KOPT-K1 (cell line): Measurements from ENCODE around the gene PLA2G2D.

Source experiments
- H3K27ac ChIP-seq: fragments of 200-600 bp; sonication (generic); 2 replicates; pipeline ENCODE4 v1.5.1; 2016; ENCODE audit warnings: antibody characterized with exemption, mild to moderate bottlenecking, low read depth, low read length; ENCODE audit not compliant: poor library complexity, severe bottlenecking
- H3K36me3 ChIP-seq: fragments of 200-600 bp; sonication (generic); 2 replicates; pipeline ENCODE4 v1.5.1; 2017; ENCODE audit warnings: antibody characterized with exemption, mild to moderate bottlenecking, low read length, moderate library complexity; ENCODE audit not compliant: insufficient read depth
- H3K9me3 ChIP-seq: fragments of 200-600 bp; sonication (generic); 2 replicates; pipeline ENCODE4 v1.5.1; 2017; ENCODE audit warnings: antibody characterized with exemption, low read length, mild to moderate bottlenecking; ENCODE audit not compliant: insufficient read depth, poor library complexity, severe bottlenecking

PLA2G2D gene

DNA sequence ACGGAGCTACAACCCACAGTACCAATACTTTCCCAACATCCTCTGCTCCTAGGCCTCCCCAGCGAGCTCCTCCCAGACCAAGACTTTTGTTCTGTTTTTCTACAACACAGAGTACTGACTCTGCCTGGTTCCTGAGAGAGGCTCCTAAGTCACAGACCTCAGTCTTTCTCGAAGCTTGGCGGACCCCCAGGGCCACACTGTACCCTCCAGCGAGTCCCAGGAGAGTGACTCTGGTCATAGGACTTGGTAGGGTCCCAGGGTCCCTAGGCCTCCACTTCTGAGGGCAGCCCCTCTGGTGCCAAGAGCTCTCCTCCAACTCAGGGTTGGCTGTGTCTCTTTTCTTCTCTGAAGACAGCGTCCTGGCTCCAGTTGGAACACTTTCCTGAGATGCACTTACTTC lies 28.7 kb downstream of the PLA2G2D start:
- no peaks in the 10 kb centered on the region for H3K9me3 ChIP-seq
- H3K36me3 ChIP-seq: no peaks in the 10 kb centered on the region
- H3K27ac ChIP-seq: no peak overlapping the region

DNA sequence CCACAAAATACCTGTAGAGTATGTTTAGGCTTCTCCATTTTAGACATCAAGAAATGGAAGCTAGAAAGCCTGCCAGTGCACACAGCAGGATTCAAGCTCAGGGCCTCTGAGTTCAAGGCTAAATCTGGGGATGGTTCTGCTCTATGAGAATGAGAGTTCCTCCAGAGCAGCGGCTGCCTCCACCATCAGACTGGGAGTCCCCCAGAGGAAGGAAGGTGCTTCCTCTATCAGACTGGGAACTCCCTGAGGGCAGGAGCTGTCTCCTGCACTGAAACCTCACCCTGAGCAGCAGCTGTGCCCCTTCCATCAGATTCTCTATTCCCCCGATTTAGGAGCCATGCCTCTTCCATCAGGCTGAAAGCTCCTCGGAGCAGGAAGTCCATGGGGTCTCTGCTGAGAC lies 29.2 kb downstream of the PLA2G2D start:
- H3K36me3 ChIP-seq: no peaks in the 10 kb centered on the region
- no peaks in the 10 kb centered on the region for H3K9me3 ChIP-seq
- no peak overlapping the region for H3K27ac ChIP-seq

DNA sequence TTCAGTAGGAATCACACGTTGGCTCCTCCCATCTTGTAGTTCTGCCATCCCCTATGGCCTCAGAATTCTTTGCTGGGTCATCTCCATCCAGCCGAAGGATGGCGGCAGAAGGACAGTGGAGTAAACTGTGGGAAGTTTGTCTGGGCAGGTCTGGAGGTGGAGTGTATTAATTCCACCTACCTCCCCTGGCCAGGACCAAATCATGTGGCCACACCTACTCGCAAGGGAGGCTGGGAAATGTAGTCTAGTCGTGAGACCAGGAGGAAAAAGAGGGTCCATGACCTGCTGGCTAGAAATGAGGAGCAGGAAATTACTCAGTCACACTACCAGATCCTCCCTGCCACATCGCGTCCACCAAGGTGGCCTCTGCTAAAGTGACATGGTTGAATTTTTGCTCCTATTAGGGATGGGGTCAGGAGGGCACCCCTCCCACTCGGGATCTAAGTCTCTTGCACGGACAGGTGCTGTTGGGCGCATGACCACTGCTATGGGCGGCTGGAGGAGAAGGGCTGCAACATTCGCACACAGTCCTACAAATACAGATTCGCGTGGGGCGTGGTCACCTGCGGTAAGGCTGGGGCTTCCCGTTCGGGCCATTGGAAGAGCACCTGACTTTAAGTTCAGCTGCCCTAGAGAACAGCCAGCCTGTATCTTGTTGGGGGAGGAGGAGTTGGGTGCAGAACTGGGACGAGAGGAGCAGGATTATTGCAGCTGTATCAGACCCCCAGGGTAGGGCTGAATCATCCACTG lies 29.8 kb downstream of the PLA2G2D start:
- Histone ChIP-seq H3K9me3 (no peaks in the 10 kb centered on the region), H3K36me3 (no peaks in the 10 kb centered on the region), H3K27ac (no peak overlapping the region)

DNA sequence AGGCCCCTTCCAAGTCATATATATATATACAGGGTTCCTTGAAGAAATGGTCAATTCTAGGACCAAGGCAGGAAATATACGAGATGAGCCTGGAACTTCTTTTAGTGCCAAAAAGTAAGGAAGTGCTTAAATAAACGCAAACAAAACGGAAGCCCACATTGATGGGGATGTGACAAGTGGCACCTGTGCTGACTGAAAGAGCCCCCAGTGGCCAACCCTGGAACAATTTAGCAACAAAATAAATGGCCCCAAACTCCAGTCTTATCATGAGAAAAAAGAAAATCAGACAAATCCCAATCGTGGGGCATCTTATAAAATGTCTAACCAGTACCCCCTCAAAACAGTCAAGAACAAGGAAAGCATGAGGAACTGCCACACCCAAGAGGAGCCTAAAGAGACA lies 31.7 kb downstream of the PLA2G2D start:
- Histone ChIP-seq H3K9me3 (no peaks in the 10 kb centered on the region), H3K27ac (no peak overlapping the region), H3K36me3 (no peaks in the 10 kb centered on the region)

DNA sequence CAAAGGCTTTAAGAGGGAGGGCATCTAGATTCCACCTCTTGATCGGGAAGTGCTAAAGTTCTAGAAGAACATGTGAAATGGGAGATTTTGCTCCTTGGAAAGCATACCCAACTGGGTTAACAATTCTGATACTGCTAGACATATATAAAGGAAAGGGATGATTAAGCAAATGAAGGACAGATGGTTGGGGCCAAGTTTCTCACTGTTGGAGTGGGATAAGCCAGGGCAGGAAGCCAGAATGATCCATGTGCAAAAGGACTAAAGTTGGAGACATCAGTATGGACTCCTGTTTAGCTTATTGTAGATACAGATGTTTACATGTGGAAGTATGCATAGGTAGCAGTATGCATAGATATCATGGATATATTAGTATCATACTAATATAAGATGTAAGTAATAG lies 32.5 kb downstream of the PLA2G2D start:
- H3K36me3 ChIP-seq: no peaks in the 10 kb centered on the region
- H3K9me3 ChIP-seq: no peaks in the 10 kb centered on the region
- no peak overlapping the region for H3K27ac ChIP-seq

DNA sequence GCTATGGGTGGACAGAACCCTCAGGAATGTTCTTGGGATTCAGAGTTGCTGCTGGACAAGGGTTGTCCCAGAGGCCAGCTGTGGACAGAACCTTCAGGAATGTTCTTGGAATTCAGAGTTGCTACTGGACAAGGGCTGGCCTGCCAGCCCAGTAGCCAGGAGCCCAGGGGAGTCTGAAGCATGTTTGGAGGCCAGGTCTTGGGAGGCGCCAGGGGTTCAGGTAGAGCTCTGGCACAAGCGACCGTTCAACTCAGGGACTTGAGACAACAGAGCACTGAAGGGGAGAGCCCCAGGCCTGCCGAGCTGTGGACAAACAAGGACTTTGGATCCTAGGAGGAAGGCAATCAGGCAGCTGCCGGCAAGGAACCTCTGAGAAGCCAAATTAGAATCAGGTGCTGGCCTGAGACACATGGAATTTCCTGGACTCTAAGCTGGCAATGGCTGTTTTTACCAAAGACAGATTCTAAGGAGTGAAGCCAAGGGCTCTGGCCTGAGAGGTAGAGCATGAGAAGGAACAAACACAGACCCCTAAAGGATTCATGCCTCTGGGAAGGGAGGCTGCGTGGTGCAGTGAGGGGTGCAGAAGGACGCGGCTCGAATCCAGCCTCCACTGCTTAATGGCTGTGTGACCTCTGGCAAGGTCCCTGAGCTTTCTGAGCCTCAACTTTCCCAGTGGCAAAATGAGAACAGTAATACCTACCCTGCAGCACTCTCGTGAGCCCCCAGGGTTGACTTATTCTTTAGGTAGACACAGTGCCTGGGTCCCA lies 36.0 kb downstream of the PLA2G2D start:
- Histone ChIP-seq H3K27ac (no peak overlapping the region), H3K9me3 (no peaks in the 10 kb centered on the region), H3K36me3 (no peaks in the 10 kb centered on the region)

DNA sequence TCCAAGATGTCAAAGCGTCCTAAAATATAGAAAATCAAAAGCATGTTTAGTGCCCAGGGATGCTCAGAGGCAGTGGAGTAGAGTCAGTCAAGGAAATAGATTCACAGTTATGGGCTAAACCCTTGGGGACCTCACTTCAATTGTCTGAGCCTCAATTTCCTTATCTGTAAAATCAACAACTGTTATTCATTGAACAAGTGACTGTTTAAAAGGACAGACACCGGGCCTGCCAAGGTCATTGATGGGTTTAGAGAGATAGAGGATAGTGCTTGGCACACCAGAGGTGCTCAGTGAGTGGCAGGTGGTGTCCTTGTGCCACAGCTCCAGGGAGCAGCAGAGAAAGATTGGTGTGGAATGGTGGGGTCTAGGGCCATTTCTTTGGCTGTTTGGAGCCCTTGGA lies 36.6 kb downstream of the PLA2G2D start:
- no peaks in the 10 kb centered on the region for H3K36me3 ChIP-seq
- H3K9me3 ChIP-seq: no peaks in the 10 kb centered on the region
- no peak overlapping the region for H3K27ac ChIP-seq

DNA sequence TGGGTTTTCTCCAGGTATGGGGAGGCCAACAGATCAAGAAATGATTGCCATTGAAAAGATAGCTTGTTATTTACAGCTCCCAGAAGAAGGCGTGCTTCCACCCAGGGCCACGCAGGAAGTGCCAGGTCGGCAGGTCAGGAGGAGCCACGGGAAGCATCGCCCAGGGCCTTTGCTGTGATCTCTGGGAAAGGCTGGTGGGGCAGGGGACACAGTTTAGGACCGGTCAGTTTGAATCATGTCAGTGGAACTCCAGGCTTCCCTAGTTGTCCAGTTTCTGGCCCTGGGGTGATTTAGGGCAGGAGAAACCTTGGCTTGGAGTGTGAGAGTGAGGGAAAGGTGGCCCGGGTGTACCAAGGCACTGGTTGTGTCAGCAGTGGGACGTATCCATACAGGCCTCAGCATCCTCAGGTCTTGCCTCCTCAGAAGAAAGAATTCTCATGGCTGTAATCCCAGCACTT lies 38.0 kb downstream of the PLA2G2D start:
- H3K36me3 ChIP-seq: no peaks in the 10 kb centered on the region
- H3K27ac ChIP-seq: no peak overlapping the region
- H3K9me3 ChIP-seq: no peaks in the 10 kb centered on the region

DNA sequence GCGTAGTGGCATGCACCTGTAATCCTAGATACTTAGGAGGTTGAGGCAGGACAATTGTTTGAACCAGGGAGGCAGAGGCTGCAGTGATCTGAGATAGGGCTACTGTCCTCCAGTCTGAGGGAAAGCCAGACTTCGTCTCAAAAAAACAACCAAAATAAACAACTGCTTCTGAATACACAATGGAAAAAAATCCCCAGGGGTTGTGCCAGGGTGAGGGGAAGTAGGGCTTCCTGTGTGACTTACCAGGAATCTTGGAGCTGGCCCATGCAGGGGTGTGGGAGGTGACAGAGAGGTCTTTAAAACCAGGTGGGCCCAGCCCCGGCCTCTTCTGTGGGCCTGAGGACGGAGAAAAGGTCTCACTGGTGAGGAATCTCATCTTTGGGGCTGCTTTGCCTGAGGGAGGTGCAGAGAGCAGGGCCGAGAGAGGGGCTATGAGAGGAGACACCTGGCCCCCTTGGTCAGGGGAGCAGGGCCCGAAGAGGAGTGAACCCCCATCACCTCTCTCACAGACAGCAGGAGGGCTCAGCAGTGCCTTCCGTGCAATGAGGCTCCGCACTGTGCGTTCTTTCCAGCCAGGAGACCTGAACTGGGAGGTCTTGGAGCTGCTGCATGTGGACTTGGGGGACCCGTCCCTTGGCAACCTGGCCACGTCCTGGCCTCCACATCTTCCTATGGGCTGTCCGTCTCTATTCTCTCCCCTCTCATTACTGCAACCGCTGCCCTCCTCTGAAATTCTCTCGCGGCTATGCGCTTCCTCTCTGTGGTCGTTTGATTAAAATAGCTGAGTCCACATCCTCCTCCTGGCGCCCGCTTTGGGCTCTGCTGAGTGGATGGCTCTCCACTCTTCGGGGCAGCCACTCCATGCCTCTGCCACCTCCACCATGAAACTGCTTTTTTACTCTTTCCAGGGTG lies 38.6 kb downstream of the PLA2G2D start:
- Histone ChIP-seq H3K27ac (no peak overlapping the region), H3K36me3 (no peaks in the 10 kb centered on the region), H3K9me3 (no peaks in the 10 kb centered on the region)

DNA sequence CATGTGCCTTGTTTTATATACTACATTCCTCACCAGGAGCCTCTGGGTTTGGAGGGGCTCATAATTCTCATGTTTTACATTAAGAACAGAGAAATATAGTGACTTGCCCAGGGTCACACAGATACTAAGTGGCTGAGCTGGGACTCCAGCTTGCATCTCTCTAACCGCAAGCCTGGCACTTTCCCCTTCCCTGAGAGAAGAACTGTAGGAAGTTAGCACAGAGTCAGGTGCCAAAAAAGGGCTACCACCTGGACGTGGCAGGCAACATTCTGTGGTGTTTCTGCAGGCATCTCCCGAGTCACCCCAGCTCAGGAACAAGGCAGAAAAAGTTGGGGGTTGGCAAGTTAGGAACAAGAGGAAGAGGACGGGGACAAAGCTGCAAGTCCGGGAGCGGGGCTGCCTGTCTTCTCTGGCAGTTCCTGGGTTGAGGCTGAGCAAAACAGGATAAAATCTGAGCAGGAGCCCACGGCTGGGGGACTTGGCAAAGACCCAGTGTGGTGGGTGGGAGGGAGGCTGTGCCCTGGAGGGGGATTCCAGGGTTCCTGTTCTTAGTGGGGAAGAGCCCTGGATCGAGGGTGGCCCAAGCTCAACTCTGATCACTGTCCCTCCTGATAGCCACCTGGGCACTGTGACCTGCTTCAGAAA lies 39.6 kb downstream of the PLA2G2D start:
- Histone ChIP-seq H3K27ac (no peak overlapping the region), H3K9me3 (no peaks in the 10 kb centered on the region), H3K36me3 (no peaks in the 10 kb centered on the region)

DNA sequence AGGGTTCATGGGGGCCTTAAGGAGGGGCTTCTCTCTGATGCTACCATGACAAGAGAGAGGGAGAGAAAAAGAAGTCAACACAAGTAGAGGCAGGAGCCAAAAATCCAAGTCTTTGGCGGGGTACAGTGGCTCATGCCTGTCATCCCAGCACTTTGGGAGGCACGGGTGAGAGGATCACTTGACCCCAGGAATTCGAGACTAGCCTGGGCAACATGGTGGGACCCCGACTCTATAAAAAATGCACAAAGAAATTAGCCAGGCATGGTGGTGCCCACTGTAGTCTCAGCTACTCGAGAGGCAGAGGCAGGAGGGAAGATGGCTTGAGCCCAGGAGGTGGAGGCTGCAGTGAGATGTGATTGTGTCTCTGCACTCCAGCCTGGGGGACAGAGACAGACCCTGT lies 40.6 kb downstream of the PLA2G2D start:
- Histone ChIP-seq H3K9me3 (no peaks in the 10 kb centered on the region), H3K27ac (no peak overlapping the region), H3K36me3 (no peaks in the 10 kb centered on the region)

DNA sequence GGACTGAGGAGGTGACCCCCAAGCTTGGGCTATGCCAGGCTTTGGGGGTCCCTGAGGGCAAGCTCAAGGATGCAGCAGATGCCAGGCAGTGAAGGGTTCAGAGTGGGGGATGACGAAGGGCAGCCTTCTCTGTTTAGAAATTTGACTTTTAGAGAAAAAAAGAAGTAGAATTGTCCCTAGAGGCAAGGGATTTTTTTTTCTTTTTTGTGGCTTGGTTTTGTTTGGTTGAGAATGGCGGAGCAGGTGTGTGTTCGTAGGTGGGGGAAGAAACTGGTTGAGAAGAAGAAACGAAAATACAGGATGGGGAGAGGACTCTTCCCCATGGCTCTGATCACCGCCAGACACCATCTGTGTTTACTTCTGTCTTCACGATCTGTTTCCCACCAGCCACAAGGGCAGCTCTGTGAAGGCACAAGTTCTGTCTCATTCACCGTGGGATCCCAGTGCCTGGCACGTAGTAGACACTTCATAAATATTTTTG lies 41.1 kb downstream of the PLA2G2D start:
- Histone ChIP-seq H3K36me3 (no peaks in the 10 kb centered on the region), H3K27ac (no peak overlapping the region), H3K9me3 (no peaks in the 10 kb centered on the region)

DNA sequence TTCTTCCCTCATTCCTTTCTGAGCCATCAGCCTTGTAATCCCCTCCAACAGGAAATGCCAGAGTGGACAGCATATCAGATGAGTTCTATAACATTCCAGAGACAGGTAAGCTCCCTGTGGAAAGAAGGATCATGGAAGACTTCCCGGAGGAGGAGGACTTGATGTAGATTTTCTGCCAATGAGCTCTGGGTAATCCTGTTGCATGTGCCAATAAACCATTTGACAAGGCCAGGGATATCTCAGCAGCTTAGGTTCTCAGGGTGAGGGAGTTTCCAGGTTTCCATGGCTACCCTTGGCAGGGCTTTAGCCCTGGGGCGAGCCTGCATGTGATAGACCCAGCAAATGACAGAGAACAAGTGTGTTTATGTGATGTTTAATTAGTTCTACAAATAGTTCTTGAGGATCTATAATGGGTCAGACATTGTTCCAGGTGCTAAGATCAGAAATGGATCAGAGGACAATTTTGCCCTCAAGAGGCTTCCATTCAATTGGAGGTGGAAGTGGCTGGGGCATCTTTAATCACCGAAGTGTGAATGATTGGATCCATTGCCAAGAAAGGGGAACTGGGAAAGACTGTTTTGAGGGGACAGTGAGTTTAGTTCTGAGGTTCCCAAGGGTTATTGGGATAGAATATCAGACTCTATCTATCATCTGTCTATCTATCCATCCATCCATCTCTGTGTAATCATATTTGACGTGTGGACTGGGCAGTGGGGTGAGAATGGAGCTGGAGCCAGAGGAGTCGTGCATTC lies 42.5 kb downstream of the PLA2G2D start:
- Histone ChIP-seq H3K27ac (no peak overlapping the region), H3K36me3 (no peaks in the 10 kb centered on the region), H3K9me3 (no peaks in the 10 kb centered on the region)

DNA sequence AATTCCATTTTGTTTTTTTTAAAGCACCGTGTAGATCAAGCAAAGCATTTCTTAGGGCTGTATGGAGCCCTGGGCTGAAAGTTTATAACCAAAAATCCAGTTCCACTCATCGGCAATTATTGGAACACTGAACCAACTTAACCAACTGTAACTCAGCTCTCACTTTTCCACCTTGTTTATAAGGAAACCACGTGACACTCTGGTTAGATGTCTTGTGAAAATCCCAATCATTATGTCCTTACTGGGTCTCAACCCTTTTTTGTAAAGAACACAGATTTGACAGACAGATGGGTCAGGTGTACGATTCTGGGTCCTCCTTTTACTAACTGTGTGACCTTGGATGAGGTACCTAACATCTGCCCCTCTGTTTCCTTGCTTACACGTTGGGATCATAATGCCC lies 43.1 kb downstream of the PLA2G2D start:
- no peak overlapping the region for H3K27ac ChIP-seq
- H3K9me3 ChIP-seq: no peaks in the 10 kb centered on the region
- H3K36me3 ChIP-seq: no peaks in the 10 kb centered on the region
